Activated T-cell treated with anti-CD3 and anti-CD28 coated beads for 4 hours (primary cell): ENCODE results near the gene HS3ST6.
A peak's percentile ranks its signal among the peaks of the same experiment; 100 is the strongest.
"Not testable (repeated sequence)": the region's sequence is repeated elsewhere in the genome, so short reads cannot be mapped to it uniquely, and the experiment has no call there.

Experiments used
- DNase-seq: peaks from one replicate; pipeline ENCODE4 v3.0.0-alpha.2; 2020

The HS3ST6 gene

DNA sequence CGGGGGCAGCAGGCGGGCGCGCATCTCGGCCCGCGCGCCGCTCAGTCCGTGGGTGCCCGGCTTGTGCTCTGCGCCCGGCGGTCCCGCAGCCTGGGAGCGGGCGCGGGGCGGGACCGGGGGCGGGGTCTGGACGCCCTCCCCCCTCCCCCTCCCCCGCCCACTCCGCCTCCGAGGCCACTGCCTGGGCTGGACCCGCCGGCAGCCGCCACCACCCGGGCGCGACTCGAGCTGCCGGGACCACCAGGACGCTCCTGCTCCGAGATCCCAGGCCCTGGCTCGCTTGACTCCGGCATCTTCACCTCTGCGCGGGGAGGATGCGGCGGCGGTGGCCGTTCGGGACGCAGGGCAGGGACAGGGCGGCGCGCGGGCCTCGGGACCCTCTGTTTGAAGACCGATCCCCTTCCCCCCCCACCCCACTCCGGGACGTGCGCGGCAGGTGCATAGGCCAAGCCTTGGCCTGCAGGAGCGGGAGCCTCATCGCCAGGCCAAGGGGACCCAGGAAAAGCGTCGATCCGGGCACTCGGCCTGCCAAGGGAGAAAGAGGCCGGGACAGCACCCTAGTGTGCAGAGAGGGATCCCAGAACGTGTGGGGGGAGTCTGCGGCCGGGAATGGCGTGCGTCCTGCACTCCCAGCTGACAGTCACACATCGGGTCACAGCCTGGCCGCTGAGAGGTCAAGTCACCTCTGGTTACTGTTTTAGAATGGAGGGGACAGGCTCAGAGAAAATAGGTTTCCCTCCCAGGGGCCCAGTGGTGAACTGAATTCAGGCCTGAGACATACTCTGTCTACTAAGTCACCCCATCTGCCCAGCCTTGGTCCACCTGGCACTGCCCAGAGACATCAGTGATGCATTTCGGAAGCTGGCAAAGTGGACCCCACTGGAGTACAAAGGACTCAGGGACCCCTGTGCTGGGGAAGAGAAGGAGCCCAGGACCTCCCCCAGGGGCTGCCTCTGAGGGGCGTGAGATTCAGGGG is at the start of gene HS3ST6:
Gene HS3ST6 (minus strand): TSS at position 65 of the 976 bp plus-strand sequence. CDS start 92 bp downstream, outside the sequence.
- DNase-seq = no peak

DNA sequence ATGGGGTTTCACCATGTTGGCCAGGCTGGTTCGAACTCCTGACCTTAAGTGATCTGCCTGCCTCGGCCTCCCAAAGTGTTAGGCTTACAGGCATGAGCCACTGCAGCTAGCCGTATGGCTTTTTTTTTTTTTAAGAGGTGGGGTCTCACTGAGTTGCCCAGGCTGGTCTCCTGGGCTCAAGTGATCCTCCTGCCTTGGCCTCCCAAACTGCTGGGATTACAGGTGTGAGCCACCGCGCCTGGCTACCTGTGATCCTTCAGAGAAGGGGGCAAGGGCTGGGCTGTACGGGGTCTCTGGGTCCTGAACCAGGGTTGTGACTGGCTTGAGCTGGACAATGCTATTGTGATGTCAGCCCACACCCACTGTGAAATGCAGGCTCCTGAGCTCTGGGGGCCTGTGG is 48.2 kb upstream of the HS3ST6 start, which contains the start of gene RNF151:
Gene RNF151 (plus strand): TSS at position 397 of the 400 bp plus-strand sequence. CDS start 26 bp downstream, outside the sequence.
- DNase-seq = no peak

DNA sequence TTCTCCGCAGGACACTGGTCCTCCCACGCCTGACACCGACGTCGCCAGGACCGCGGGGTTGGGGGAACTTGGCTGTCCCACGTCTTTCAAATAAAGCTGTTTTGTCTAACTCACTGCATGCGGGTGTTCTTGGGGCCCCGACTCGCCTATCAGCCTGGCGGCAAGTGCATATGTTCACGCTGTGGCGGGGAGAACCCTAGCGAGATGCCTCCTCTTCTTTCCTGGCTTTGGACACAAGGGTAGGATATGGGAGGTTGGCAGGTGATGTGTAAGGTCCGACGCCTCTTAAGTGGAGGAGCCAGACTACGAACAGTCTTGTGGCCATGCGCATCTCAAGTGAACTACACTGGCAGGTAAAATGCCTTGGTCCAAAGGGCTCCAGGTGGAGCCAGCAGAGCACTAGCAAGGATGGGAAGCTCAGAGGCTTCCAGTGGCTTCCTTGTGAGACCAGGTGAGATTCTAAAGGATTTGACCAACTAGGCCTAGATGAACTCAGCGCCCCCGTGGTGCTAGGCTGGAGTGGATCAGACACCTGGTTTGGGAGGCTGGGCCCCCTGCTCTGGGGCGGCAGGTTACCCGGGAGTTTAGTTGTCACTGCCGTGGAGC is 47.3 kb upstream of the HS3ST6 start:
- no peak for DNase-seq

DNA sequence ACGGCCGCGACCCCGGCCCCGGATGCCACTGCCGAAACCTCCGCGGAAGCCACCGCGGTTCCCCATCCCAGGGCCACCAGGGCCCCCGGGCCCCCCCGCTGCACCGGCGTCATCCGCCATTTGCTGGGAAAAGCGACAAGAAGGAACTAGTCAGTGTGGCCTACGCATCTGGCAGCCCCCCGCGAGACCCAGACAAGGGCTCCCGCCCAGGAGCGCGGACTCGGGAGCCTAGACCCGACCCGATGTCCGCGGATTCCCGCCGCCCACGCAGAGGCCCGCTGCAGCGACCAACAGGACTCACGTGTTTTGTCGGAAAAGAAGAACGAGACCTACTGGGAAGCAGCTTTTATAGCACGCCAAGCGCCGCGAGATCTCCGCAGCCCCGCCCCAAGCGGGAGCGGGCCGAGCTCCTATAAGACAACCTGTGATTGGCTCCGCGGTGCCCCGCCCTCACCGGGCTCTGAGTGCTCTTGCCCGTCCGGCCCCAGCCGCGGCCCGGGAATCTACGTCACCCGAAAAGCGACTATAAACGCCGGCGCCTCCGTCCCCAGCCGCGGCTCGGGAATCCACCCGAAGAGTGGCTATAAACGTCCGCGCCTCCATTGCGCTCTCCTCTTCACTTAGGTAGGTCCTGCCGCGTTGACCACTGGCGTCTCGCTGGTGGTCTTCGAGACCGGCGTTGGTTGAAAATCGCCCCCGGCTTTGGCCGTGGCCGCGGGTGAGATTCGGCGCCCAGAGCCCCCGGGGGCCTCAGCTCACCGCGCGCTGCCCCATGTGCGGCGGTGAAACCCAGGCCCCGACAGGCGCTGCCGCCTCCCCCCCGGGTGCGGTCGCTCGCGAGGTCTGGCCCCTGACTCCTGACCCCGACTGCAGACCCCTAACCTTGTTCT is 46.5 kb upstream of the HS3ST6 start, which contains the start of gene RPS2:
Gene RPS2 (minus strand): TSS at position 321 of the 890 bp plus-strand sequence. CDS start 201 bp downstream, at position 120.
- peak; percentile 95 for DNase-seq

DNA sequence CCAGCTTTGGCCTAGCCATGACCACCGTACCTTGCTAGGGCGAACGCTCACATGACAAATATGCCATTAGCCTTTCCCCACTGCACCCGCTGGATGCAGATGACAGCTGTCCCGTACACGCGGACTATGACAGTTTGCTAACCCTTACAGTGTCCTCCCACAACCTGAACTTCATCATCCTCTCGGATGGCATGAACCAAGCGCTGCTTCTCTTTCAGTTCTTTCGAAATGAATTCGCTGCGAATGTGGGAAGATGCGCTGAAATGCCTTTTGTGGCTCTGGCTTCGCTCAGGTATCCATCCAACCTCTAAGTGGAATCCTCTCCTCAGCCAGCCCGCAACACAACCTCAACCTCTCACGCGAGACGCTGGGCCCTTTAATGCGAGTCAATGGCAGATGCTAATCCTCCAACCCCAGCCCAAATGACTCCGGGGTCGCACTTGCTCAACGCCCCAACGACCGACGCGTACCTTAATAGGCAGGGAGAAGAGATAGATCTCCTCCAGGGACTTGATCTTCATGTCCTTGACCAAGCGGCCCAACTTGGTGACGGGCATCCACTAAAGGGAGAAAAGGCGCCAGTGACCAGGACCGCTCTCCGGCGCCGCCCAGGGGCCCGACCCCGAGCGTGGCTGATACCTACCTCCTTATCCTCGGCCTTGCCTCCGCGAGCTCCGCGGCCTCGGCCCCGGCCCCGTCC is 45.7 kb upstream of the HS3ST6 start:
- DNase-seq = peak; percentile 36

DNA sequence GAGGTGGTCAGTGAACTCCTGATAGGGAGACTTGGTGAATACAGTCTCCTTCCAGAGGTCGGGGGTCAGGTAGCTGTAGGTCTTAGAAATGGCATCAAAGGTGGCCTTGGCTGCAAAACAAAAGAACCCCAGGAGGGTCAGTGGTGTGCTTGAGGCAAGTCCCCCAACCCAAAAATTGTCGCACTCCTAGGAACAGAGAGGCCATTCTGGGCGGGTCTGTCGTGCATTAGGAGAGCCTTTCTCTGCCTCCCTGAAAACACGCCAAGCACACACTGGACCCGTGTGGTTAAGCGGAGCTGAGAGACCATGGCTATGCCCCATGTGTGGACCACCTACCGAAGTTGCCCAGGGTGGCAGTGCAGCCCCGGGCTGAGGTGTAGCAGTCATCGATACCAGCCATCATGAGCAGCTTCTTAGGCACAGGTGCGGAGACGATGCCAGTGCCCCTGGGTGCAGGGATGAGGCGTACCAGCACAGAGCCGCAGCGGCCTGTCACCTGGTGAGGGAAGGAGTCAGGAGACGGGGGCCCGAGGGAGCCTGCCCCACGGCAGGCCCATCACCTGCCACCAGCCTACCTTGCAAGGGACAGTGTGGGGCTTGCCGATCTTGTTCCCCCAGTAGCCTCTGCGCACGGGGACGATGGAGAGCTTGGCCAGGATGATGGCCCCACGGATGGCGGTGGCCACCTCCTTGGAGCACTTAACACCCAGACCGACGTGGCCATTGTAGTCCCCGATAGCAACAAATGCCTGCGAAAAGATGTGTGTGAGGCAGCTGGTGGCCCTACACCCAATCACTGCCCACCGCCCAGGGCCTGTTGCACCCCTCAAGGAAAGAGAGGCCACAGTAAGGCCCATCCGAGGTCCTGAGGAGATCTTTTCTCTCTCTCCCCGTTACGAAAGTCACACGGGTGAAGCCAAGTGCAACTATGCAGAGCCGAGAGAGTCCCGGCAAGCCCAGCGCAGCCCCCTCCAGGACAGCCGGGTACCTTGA is 44.2 kb upstream of the HS3ST6 start:
- DNase-seq = not testable (repeated sequence)

DNA sequence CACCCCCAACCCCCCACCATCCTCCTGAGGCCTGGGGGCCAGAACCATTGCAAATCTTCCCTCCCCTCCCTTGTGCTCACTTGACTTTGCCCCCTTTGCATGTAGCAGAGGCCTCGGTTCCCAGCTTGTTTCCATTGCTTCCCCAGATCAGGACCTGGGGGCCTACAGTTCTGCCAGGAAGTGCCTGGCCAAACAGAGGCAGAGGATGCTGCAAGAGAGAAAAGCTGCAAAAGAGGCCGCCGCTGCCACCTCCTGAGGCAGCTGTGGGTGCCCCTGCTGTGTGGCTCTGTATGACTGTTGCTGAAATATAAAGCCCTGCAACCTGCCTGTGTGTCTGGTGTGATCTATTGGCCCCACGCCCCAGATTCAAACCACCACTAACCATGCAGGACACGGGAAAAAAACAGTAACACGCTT is 43.4 kb upstream of the HS3ST6 start:
- DNase-seq = no peak

DNA sequence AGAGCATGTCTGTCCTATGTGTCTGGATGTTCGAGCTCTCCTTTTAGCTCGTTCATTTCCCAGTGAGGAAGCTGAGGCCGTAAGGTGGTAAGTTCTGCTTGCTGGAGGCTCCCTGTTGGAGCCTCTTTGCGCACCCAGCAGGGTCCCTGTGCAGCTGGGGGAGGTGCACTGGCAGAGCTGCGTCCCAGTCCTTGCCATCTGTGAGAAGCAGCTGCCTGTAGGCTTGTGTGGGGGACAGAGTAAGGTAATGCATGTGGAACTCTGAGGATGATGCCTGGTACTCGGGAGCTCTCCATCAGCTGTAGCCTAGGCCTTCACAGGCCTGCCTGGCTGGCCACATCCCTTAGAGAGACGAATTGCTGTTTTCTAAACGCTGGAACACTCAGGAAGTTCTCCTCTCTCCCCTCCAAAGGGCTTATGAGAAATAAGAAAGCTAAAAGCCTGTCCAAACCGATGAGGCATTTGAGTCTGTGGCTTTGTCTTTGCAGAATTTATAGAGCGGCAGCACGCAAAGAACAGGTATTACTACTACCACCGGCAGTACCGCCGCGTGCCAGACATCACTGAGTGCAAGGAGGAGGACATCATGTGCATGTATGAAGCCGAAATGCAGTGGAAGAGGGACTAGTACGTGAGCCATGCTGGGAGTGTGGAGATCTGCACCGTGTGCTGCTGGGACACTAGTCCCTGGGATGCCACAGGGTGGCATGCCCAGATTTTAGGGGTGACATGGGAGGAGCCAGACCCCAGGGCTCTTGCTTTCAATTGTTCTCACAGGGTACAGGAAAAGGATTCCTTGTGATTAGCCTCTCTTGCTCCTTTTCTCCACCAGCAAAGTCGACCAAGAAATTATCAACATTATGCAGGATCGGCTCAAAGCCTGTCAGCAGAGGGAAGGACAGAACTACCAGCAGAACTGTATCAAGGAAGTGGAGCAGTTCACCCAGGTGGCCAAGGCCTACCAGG is 42.7 kb upstream of the HS3ST6 start:
- DNase-seq = no peak

DNA sequence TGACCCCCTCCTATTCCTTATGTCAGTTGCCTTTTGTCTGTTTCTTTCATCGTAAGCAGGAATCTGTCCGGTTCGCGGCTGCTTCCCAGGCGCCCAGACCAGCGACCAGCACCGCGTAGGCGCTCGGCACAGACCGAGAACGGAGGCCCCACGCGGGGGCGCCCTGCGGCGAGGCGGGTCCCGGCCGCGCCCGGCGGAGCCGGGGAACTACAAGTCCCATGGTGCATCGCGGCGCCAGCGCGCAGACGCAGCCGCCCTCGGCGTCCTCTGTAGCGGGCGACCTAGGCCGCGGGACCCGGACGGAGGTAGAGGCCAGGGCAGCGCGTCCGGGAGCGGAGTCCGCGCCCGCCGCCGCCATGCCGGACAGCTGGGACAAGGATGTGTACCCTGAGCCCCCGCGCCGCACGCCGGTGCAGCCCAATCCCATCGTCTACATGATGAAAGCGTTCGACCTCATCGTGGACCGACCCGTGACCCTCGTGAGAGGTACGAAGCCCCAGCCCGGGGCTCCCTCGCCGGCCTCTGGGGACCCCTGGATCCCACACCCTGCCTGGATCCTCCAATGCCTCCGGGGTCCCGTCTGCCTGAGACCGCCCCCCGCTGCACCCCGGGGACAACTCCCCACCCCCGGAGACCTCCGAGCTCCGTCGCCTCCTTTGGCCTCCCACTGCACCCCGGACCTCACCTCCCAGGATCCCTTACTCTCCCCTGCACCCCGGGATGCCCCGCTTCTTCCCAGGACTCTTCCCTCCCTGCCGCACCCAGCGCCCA is 41.2 kb upstream of the HS3ST6 start, which contains the start of gene NDUFB10:
Gene NDUFB10 (plus strand): TSS at position 270 of the 771 bp plus-strand sequence. CDS start 87 bp downstream, at position 357.
- peak; percentile 86 for DNase-seq

DNA sequence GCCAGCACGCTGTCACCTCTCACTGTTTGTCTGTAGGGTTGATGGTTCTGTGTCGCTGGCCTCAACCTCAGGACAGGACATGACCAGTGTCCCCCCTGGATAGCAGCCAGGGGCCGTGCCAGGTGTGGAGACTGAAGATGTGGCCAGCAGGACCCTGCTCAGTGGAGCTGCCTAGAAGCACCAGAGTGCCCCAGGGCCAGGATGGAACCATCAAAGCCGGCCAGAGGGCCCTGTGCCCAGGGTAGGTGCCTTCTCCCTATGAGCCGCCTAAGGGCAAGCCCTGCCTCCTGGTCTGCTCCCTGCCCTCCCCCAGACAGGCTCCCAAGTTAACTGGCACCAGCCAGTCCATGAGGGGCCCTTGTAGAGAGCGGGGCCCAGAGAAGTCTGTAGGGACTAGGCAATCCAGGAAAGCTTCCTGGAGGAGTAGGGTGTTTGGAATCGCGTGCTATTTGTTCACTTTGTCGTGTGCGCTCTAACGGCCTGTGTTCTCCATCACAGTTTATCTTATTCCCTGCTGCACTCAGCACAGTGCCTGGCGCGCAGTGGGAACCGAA is 40.6 kb upstream of the HS3ST6 start:
- no peak for DNase-seq

DNA sequence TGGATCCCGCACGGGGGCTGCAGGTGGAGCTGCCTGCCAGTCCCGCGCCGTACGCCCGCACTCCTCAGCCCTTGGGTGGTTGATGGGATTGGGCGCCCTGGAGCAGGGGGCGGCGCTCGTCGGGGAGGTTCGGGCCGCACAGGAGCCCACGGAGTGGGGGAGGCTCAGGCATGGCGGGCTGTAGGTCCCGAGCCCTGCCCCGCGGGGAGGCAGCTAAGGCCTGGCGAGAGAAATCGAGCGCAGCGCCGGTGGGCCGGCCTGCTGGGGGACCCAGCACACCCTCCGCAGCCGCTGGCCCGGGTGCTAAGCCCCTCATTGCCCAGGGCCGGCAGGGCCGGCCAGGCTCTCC is 39.9 kb upstream of the HS3ST6 start:
- DNase-seq = not testable (repeated sequence)

DNA sequence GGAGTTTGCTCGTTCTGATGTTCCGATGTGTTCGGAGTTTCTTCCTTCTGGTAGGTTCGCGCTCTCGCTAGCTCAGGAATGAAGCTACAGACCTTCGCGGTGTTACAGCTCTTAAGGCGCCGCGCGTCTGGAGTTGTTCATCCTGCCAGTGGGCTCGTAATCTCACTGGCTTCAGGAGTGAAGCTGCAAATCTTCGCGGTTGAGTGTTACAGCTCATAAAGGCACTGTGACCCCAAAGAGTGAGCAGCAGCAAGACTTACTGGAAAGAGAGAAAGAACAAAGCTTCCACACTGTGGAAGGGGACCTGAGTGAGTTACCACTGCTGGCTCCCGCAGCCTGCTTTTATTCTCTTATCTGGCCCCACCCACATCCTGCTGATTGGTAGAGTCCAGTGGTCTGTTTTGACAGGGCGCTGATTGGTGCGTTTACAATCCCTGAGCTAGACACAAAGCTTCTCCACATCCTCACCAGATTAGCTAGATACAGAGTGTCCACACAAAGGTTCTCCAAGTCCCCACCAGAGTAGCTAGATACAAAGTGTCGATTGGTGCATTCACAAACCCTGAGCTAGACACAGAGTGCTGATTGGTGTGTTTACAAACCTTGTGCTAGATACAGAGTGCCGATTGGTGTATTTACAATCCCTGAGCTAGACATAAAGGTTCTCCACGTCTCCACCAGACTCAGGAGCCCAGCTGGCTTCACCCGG is 39.4 kb upstream of the HS3ST6 start:
- DNase-seq = not testable (repeated sequence)

DNA sequence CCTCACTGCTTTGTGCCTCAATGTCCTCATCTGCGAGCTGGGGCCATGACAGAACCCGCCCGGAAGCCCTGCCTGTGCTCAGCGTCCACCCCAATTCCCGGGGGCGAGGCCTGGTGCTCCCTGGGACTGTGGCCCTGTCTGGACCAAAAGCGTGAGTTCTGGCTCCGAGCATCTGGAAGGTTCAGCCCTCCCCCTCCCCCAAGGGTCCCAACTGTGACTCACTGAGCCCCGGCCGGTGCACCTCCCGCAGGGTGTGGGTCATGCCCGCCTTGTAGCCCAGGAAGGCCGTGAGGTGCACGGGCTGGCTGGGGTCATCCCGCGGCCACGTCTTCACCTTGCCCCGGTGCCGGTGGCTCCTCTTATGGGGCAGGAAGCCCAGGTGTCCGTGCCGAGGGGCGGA is 35.5 kb upstream of the HS3ST6 start:
- DNase-seq = no peak

DNA sequence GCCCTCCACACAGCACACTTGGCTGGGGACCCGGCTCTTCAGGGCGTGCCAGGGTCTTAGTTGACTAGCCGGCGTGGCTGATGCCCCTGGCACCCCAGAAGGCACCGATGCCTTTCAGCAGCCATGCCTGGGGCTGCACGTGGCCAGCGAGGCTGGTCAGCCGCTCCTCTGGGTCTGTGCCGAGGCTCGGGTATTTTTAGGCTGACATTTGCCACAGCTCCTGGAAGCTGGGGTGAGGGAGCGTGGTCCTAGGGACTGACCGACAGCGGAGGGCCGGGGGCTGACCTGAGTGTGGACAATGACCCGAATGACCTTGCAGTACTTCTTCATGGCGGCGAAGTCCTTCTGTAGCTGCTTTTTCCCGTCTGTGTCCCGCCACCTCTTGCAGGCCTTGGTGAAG is 32.3 kb upstream of the HS3ST6 start:
- no peak for DNase-seq

DNA sequence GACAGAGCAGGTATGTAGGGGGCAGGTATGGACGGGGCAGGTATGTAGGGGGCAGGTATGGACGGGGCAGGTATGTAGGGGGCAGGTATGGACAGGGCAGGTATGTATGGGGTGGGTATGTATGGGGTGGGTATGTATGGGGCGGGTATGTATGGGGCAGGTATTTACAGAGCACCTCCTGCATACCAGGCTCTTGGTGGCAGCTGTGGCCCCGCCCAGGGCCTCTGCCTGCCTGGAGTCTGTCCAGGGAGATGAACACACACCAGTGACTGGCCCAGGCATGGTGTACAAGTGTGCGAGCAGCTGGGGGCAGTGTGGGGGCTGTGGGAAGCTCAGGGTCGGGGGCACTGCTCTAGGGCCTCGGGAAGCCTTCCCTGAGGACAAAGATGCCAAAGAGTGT is 31.8 kb upstream of the HS3ST6 start:
- no peak for DNase-seq

DNA sequence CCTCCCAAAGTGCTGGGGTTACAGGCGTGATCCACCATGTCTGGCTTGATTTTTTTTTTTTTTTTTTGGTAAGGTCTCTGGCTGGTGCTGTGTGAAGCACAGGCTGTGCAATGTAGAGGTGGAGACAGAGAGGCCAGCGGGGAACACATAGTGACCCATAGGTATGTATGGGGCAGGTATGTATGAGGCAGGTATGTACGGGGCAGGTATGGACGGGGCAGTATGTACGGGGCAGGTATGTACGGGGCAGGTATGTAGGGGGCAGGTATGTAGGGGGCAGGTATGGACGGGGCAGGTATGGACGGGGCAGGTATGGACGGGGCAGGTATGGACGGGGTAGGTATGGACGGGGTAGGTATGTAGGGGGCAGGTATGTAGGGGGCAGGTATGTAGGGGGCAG is 31.3 kb upstream of the HS3ST6 start:
- no peak for DNase-seq

DNA sequence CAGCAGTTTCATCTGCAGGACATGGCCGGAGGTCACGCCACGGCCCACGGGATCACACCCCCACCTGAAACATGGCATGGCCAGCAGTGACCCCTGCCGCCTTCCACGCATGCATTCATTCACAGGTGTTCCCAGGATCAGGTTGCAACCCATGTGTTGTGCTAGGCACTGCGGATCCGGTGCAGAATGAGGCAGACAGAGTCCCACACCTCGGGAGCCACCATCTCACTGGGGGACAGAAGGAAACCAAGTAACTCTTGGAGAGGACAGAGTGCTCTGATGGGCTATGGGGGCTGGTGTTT is 29.1 kb upstream of the HS3ST6 start:
- no peak for DNase-seq
